HG02623 (cell line): ENCODE measurements around the gene SYNPO2.
"Not testable (repeated sequence)": the region's sequence is repeated elsewhere in the genome, so short reads cannot be mapped to it uniquely, and the experiment has no call there.

ENCODE experiments used
- ATAC-seq: cut with Tn5 transposase; IDR thresholded peaks from one replicate; pipeline ENCODE4 v1.9.1; 2021; ENCODE audit warnings: moderate library complexity; ENCODE audit not compliant: unreplicated experiment

The SYNPO2 gene

DNA sequence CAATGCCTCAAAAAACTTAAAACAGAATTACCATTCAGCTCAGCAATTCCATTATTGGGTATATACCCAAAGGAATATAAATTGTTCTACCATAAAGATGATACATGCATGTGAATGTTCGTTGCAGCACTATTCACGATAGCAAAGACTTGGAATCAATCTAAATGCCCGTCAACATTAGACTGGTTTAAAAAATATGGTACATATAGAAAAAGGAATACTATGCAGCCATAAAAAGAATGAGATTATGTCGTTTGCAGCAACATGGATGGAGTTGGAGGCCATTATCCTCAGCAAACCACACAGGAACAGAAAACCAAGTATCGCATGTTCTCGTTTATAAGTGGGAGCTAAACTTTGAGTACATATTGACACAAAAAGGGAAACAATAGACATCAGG, 10.9 kb upstream of the SYNPO2 start:
- ATAC-seq: no peak

DNA sequence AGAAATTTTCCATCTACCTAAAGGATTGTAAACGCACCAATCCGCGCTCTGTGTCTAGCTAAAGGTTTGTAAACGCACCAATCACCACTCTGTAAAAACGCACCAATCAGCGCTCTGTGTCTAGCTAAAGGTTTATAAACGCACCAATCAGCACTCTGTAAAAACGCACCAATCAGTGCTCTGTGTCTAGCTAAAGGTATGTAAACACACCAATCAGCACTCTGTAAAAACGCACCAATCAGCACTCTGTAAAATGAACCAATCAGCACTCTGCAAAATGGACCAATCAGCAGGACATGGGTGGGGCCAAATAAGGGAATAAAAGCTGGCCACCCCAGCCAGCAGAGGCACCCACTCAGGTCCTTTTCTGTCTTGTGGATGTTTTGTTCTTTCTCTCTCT, 10.1 kb upstream of the SYNPO2 start:
- not testable (repeated sequence) for ATAC-seq

DNA sequence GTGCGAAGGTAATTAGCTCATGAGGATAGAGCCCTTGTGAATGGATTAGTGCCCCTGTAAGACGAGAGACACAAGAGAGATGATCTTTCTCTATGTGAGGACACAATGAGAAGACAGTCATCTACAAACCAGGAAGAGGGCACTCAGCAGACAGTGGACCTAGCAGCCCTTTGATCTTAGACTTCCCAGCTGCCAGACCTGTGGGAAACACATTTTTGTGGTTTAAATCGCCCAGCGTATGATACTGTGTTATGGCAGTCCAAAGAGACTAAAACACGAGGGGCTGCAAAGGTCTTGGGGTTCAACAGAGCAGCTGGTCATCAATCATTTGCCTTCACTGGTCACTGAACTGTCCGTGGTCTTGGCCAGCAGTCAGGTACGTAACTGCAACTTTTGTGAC, 9.2 kb upstream of the SYNPO2 start:
- no peak for ATAC-seq

DNA sequence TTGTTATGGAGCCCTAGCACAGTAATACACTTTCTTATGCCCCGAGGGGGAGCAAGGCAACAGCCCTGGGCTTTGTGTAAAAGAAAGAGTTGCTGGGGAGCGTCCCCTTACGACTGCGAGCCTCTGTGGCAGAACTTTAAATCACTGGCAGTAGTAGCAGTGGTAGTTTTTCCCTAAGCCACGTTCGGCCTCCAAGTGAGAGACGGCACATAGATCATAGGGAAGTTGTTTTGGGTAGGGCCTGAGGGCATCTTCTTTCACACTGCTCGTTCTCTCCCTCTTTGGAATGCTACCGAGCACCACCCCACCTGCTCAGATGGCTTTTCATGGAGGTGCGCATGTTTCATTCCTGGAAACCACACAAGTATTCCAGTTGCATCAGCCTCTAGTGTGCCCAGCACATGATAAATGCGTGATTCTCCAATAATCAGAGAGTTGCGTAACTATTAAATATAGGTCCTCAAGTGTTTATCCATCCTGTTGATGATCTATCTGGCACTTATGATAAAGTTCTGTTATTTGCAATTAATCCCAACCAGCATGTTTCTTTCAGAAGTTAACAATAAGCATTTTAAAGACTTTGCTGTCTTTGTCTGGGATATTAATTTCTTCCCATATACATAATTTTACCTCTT, 7.0 kb upstream of the SYNPO2 start:
- ATAC-seq: no peak

DNA sequence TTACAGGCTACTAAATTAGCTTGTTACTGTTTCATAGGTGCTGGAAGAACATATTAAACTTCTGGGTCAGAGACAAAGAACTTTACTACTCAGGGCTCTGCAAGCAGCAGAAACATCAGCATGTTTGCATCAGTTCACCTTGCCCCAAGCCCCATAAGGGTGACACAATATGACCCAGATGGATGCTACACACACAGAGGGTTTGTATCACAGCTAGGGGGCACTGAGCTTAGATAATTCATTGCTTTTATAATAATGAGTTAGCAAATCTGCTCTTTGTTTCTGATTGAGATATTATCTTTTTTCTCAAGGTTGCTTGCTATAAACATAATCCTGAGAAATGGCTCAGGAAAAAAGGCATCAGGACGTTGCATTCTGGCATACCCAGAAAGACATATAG, 4.8 kb upstream of the SYNPO2 start:
- no peak for ATAC-seq

DNA sequence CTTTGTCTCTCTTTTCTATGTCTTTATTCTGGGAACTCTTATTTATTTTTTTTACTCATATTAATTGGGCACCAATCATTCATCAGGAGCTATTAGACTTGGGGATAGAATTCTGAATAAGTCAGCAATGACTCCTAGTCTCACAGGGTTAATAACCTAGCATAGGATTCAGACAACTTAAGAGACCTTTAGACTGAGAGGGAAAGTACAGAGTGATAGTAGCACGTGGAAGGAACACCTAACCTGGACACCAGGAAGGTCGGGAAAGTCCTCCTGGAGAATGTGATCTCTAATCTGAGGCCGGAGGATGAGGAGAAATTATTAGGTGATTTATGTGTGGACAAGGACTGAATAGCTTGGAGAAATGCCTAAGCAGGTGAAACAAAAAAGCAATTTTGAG, 3.9 kb upstream of the SYNPO2 start:
- ATAC-seq: no peak

DNA sequence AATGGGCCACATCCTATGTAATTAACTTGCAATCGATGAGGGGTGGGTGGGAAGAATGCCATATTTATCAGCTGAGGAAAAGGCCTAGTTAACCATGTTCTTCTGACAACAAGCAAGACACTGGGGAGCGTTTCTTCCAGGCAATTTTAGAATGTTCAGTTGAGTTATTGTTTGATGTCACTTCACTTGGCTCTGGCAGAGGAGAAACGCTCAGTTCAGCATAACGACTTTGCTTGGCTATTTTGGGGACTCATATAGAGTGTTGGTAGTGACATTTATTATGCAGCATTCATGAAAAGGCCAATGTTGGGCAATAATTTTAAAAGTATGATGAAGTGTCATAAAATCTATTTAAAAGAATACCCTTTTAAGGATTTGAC, 648 bp downstream of the SYNPO2 start:
- ATAC-seq: no peak

DNA sequence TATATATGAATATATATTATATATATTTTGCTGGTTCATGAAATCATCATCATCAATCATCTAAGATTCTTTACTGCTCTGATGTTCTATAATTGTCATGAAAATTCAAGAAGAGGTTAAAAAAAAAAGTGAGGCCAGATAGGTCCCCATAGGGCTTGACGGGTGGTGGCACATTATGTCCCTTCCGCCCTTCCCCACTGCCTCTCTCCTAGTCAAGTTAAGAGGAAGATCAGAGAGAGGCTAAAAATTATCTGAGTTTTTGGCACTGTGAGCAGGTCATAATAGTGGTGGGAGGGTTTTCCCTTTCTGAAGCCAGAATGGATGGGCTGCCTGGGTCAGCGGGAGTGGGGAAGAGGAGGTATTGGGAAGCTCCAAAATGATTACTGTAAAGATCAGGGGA, 5.4 kb downstream of the SYNPO2 start:
- no peak for ATAC-seq

DNA sequence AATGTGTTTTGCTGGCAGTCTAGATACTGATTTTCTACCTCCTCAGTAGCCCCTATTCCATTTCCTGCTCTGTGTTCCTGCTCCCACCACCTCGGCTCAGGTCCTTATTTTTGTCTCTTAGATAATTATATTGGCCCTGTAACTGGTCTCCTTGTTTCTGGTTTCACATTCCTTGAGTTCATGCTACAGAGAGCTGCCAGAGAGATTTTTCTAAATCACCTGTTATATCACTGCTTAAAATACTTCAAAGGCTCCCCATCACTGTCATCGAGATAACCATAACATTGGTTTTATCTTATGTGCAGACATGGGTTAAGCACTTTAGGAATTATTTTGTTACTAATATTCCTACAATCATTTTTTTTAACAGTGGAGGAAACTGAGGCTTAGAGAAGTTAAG, 9.6 kb downstream of the SYNPO2 start:
- no peak for ATAC-seq

DNA sequence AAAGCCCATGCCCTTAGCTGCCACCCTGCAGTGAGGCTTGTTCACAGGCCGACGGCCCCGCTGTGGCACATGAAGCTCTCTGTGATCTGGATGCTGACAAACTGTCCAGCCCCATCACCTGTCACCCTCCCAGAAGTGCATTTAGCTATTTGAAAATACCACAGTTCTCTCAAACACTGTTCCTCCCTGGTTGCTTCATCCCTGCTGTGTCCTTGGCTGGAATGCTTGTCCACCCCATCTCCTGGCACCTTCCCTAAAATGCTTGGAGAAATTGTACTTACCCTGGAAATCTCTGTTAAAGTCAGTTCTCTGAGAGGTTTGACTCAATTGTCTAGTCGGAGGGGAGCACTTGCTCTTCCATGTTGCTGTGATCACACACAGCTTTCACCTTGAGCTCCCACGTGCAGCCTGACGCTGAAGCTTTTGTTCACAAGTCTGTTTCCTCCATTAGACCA, 10.1 kb downstream of the SYNPO2 start:
- ATAC-seq: no peak

DNA sequence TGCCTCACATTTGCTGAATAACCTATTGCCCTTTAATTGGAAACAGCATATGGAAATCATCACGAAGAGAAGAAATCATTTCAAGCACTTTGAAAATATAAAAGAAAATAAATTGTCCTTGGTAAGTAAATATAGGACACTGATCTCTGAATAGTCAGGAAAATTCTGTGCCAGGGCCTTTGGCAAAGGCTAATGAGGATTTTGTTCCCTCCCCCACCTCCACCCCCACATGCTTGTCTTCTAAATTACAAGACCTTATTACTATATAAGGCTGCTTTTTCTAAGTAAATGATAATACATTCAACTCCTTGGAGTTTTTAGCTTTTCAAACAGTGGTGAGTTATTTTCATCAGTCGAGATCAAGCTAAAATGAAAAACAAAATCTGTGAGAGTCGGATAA, 15.8 kb downstream of the SYNPO2 start:
- ATAC-seq: no peak

DNA sequence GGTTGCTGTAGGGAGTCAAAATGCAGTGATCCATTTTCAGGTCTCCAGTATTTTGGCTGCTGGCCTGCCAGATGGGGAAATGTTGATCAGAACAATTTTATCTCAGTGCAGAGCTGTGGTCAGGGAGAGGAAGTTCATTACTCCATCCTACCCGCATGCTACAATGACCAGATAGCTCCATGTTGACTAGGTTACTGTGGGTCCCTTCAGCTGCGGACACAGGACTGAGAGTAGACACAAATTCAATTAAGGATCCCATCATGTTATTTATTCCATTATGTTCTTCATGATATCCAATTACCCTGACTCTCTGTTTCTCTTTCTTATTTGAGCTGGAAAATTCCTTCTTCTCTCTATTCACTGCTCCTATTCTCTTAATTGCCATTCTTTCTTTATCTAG, 16.3 kb downstream of the SYNPO2 start:
- ATAC-seq: no peak

DNA sequence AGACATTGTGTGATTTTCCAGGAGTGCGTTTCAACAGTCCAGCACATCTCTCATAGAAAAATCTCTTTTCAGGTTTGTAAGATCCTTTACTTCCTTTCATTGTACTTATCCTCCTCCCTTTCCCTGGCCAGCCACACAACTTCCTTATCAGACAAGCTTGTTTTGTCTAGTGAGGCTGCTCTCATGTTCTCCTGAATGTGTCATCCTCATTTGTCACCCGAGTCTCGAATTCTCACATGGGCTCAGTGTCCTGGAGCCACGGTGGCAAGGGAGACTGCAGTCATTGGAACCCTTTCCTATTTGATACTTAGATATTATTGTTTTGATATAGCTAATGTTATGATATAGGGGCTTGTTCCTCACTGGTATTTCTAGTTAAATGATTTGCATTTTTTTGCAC, 16.9 kb downstream of the SYNPO2 start:
- no peak for ATAC-seq

DNA sequence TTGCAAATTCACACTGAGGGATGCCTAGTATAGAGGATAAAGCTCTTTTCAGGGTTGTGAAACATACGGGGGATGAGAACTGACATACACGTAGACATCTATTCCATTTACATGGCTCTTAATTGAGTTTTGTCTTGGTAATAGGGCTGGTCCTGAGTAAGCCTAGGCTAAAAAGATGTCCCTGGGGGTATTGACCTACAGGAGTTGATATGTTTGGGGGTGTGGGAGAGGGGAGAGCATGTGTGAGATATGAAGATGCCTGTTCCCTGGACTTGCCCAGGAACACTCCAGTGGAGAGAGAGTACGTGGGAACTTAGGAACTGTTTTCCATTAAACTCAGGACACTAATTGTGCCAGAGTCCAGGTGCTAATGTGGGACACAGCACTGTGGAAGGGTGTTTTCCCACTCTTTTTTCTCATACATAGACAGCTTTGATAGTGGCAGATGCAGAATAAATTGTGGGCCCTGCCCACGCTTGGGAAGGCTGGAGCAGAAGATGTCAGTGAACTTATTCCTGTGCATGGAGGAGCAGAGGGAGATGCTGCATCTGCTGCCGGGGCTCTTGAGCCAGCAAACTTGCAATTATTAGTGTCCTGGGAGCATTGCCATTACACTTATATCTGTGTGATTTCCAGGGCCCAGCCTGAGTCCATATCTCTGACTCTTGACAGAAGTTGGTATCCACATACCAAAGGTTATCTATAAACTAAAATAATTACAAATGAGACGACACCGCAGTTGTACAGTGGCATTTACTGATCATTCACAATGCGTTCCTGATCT, 20.7 kb downstream of the SYNPO2 start:
- ATAC-seq: no peak

DNA sequence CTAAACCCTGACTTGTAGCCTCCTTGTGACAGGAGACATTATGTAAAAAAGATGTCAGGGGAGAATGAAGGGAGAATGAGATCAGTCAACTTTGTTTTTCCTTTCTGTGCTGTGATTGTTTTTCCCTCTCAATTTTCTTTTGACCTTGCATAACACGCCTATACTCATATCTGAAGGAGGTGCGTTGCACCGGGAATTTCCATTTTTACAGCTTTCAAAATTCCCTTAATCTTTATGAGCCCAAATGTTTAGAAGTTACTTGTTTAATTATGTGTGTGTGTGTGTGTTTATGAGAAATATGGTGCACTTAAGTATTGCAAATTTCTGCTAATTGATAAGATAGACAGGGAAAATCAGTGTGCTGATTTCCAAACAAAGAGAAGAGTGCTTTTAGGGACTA, 21.6 kb downstream of the SYNPO2 start:
- no peak for ATAC-seq

DNA sequence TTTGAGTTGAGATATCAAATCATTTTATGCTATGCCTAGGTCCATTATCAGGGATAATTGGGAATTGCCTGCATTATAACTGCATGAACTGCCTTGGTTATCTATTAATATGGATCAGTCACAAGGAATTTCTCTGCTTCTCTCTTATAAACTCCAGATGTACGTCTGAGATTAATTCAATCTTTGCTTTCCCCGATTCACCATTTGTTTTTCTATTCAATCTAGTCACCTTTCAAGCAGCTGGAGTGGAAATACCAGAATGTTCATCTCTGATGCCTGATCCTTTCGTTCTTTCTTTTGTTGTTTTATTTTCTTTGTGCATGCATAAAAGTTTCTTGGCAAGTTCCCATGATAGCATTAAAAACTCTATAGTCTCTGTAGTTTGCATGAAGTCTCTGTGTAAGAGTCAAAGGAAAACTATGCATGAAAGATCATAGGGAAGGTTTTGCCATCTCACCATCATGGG, 22.6 kb downstream of the SYNPO2 start:
- no peak for ATAC-seq

DNA sequence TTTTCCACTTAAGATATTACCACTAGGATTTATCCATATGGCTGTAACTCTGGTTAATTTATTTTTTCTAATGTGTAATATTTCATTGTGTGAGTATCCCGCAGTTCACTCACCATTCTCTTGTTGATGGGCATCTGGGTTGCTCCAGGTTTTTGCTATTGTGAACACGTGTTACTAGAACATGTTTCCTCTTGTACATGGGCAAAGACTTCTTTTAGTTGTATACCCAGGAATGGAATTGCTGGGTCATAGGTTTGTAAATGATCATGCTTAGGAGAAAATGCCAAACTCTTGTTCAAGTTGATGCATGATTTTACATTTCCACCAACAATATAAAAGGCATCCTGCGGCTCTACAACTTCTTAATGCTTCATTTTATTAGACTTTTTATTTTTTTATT, 26.8 kb downstream of the SYNPO2 start:
- no peak for ATAC-seq

DNA sequence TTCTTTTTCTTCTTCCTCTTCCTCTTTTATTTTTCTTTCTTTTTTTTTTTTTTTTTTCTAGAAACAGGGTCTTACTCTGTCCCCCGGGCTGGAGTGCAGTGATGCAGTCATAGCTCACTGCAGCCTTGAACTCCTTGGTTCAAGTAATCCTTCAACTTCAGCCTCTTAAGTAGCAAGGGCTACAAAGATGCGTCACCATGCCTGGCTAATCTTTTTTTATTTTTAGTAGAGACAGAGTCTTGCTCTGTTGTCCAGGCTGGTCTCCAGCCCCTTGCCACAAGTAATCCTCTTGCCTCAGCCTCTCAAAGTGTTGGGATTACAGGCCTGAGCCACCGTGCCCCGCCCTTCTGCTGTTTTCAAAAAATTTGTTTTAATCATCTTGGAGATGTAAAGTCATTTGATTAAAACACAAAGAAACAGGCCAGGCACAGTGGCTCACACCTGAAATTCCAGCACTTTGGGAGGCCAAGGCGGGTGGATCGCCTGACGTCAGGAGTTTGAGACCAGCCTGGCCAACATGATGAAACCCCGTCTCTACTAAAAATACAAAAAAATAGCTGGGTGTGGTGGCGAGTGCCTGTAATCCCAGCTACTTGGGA, 28.1 kb downstream of the SYNPO2 start:
- ATAC-seq: no peak

DNA sequence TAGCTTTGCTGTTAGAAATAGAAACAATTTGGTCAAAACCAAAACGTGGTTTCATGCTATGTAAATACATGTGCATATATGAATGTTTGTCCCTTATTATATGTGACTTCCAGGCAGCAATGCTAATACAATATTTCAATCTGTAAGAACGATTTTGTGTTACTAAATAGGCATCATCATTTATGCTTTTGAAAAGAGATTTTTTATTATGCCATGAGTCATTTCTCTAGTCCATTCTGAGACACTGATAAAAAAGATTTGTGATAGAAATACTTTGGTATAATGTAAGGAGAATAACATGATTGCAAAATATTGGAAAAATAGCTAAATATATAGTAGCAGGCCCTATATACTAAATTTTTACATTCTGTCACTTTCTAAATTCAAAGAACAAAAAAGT, 28.9 kb downstream of the SYNPO2 start:
- no peak for ATAC-seq

DNA sequence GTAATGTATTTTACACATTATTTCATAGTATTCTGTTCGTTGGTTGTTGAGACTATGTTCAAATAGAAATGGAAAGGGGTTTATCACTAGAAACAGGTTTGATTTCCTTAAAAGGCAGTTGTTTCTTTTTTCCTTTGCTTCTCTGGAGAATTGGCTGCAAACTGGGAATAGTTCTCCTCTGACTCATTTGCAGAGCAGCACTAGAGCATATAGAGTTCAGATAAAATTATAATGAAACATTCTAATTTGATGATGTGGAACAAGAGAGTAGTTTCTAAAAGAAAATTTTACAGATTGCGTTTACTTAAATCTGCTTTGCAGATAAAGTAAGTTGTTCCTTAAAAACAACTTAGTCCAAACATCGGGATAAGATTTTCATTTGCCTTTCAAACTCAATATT, 29.7 kb downstream of the SYNPO2 start:
- ATAC-seq: no peak

DNA sequence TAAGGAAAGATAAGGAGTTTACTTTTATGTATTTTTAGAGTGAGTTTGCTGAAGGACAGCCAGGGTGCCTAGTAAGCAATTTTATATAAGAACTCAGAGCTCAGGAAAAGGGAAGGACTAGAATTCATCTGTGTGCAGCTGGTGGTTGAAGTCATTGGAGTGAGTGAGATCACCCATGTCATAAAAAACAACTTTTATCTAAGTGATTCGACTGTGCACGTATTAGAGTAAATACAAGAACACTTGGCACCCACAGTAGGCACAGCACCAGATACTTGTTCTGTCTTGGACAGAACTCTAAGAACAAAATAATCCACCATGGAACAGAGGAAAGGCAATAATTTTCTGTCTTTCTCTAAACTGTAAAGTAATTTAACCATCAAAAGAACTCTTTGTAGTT, 31.6 kb downstream of the SYNPO2 start:
- ATAC-seq: no peak

DNA sequence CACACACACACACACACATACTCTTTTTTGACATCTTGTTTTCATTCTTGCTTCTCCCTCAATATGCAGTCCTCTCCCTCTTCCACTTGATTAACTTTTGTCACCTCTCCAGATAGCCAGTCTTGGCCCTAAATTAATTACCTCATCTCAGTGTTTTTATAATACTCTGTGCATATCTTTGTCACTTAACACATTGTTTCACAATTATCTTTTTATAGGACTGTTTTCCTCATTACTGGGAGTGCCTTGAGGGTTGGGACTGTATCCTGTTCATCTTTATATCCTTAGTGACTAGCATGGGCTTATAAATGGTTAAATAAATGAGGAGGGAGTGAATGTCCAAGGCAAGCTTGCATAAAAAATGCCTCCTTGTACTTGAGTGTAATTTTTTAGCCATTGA, 33.1 kb downstream of the SYNPO2 start:
- no peak for ATAC-seq
